IMR-90 (cell line): ENCODE results near the gene EMX1. TPM values are rescaled to one million over a fixed set of nuclear protein-coding genes. Genes with fewer than 3 reads are reported as not detected.

Experiments
- ATAC-seq: fragments of 200-7000 bp; cut with Tn5 transposase; 2 replicates; pipeline ENCODE4 v1.9.1; 2020; ENCODE audit warnings: low read depth, mild to moderate bottlenecking, moderate library complexity
- BruUV-seq: library from RNA; stranded (reverse); fragments of 400-500 nt; replicated peaks from 2 replicates; lab custom pipeline; 2021; lab: Mats Ljungman, UMichigan
- CTCF ChIA-PET: fragments of 300-600 bp; formaldehyde crosslinking; extraction: SDS; loops from one replicate; lab custom pipeline; 2021; ENCODE audit warnings: antibody characterized with exemption; lab: Yijun Ruan, JAX
- POLR2A ChIA-PET: fragments of 300-600 bp; sonication (Branson Sonifier 250); formaldehyde crosslinking; loops from one replicate; lab custom pipeline; 2022; ENCODE audit warnings: antibody characterized with exemption; ENCODE audit not compliant: unreplicated experiment; lab: Charles Lee
- DNase-seq: peaks from one replicate; pipeline ENCODE4 v3.0.0; 2013
- H2AFZ ChIP-seq: replicated peaks from 2 replicates; pipeline ENCODE3; 2013; ENCODE audit warnings: low read length, mild to moderate bottlenecking; ENCODE audit not compliant: poor library complexity
- H2AK5ac ChIP-seq: 2 replicates; pipeline ENCODE4 v1.6.1; 2013; ENCODE audit warnings: low read depth, low read length, inconsistent platforms
- H2AK9ac ChIP-seq: replicated peaks from 2 replicates; pipeline ENCODE3; 2013; ENCODE audit warnings: mild to moderate bottlenecking, low read depth, low read length, moderate library complexity; ENCODE audit not compliant: poor library complexity
- H2BK120ac ChIP-seq: 2 replicates; pipeline ENCODE4 v1.6.1; 2013; ENCODE audit warnings: low read depth, low read length, inconsistent platforms
- H2BK15ac ChIP-seq: 3 replicates; pipeline ENCODE4 v1.6.1; 2013; ENCODE audit warnings: low read depth, low read length, inconsistent platforms
- H2BK20ac ChIP-seq: 2 replicates; pipeline ENCODE4 v1.6.1; 2013; ENCODE audit warnings: low read depth, mild to moderate bottlenecking, inconsistent platforms, low read length, moderate library complexity
- H2BK5ac ChIP-seq: 2 replicates; pipeline ENCODE4 v1.6.1; 2013; ENCODE audit warnings: mild to moderate bottlenecking, low read depth, low read length, inconsistent platforms; ENCODE audit not compliant: poor library complexity, severe bottlenecking
- H3K14ac ChIP-seq: replicated peaks from 2 replicates; pipeline ENCODE4 v1.6.1; 2013; ENCODE audit warnings: low read depth, low read length, inconsistent platforms
- H3K18ac ChIP-seq: 2 replicates; pipeline ENCODE4 v1.6.1; 2013; ENCODE audit warnings: low read depth, low read length, control low read depth
- H3K23ac ChIP-seq: 2 replicates; pipeline ENCODE4 v1.6.1; 2013; ENCODE audit warnings: low read depth, low read length, inconsistent platforms
- H3K27ac ChIP-seq: 2 replicates; pipeline ENCODE4 v1.5.1; 2013; ENCODE audit warnings: mild to moderate bottlenecking, control low read depth, low read length; ENCODE audit not compliant: insufficient read depth
- H3K27me3 ChIP-seq: 2 replicates; pipeline ENCODE4 v1.6.1; 2013; ENCODE audit warnings: low read length; ENCODE audit not compliant: control insufficient read depth, insufficient read depth
- H3K36me3 ChIP-seq: 2 replicates; pipeline ENCODE4 v1.6.1; 2013; ENCODE audit warnings: low read length, mixed read lengths; ENCODE audit not compliant: control insufficient read depth, insufficient read depth
- H3K4ac ChIP-seq: 2 replicates; pipeline ENCODE4 v1.6.1; 2013; ENCODE audit warnings: low read depth, low read length, inconsistent platforms
- H3K4me1 ChIP-seq: 2 replicates; pipeline ENCODE4 v1.6.1; 2013; ENCODE audit warnings: low read length, mixed read lengths; ENCODE audit not compliant: control insufficient read depth, insufficient read depth
- H3K4me2 ChIP-seq: 2 replicates; pipeline ENCODE4 v1.6.1; 2013; ENCODE audit warnings: low read depth, mild to moderate bottlenecking, control low read depth, low read length, moderate library complexity
- H3K4me3 ChIP-seq: 2 replicates; pipeline ENCODE4 v1.5.1; 2013; ENCODE audit warnings: low read depth, mild to moderate bottlenecking, control low read depth, low read length, moderate library complexity; ENCODE audit not compliant: insufficient read depth
- H3K56ac ChIP-seq: 2 replicates; pipeline ENCODE4 v1.6.1; 2013; ENCODE audit warnings: low read length, inconsistent platforms; ENCODE audit not compliant: insufficient read depth; ENCODE audit errors: extremely low read depth
- H3K79me1 ChIP-seq, 2 experiments: 2 replicates each; pipeline ENCODE4 v1.6.1; 2013; ENCODE audit warnings: low read length in 2 of 2, inconsistent platforms in 1 of 2, low read depth in 1 of 2
- H3K9ac ChIP-seq: 2 replicates; pipeline ENCODE4 v1.6.1; 2013; ENCODE audit warnings: low read depth, low read length, control low read depth
- H3K9me1 ChIP-seq: 2 replicates; pipeline ENCODE4 v1.6.1; 2013; ENCODE audit warnings: low read length, inconsistent platforms; ENCODE audit not compliant: insufficient read depth
- H3K9me3 ChIP-seq: 2 replicates; pipeline ENCODE4 v1.6.1; 2013; ENCODE audit warnings: low read length; ENCODE audit not compliant: control insufficient read depth, insufficient read depth
- H4K20me1 ChIP-seq: 2 replicates; pipeline ENCODE4 v1.6.1; 2013; ENCODE audit warnings: low read length, inconsistent platforms; ENCODE audit not compliant: insufficient read depth
- H4K5ac ChIP-seq: 2 replicates; pipeline ENCODE4 v1.6.1; 2013; ENCODE audit warnings: mild to moderate bottlenecking, low read depth, low read length, control low read depth
- H4K8ac ChIP-seq, 2 experiments: 2 replicates each; pipeline ENCODE4 v1.6.1; 2013; ENCODE audit warnings: low read depth in 2 of 2, low read length in 2 of 2, control low read depth in 1 of 2, inconsistent platforms in 1 of 2
- H4K91ac ChIP-seq: 2 replicates; pipeline ENCODE4 v1.6.1; 2013; ENCODE audit warnings: low read depth, low read length, inconsistent platforms; ENCODE audit not compliant: insufficient read depth
- ELK1 ChIP-seq: fragments of 150-350 bp; IDR thresholded peaks from 2 replicates; pipeline ENCODE4 v1.6.1; 2016; ENCODE audit warnings: low read depth, mild to moderate bottlenecking, low read length, moderate library complexity, borderline replicate concordance
- MAZ ChIP-seq: IDR thresholded peaks from 2 replicates; pipeline ENCODE4 v1.6.1; 2012; ENCODE audit warnings: low read depth, mild to moderate bottlenecking, low read length, improper control_type of control experiment, moderate library complexity, borderline replicate concordance
- MXI1 ChIP-seq: IDR thresholded peaks from 2 replicates; pipeline ENCODE4 v1.6.1; 2012; ENCODE audit warnings: low read depth, mild to moderate bottlenecking, low read length, moderate library complexity, borderline replicate concordance
- NFE2L2 ChIP-seq: fragments of 150-350 bp; IDR thresholded peaks from 2 replicates; pipeline ENCODE4 v1.6.1; 2016; ENCODE audit warnings: low read depth, mild to moderate bottlenecking, low read length
- RCOR1 ChIP-seq: IDR thresholded peaks from 2 replicates; pipeline ENCODE4 v1.6.1; 2012; ENCODE audit warnings: mild to moderate bottlenecking, low read length, improper control_type of control experiment; ENCODE audit not compliant: insufficient replicate concordance
- RFX5 ChIP-seq: IDR thresholded peaks from 2 replicates; pipeline ENCODE4 v1.8.0; 2012; ENCODE audit warnings: low read depth, mild to moderate bottlenecking, low read length, moderate library complexity
- USF2 ChIP-seq: fragments of 150-350 bp; IDR thresholded peaks from 2 replicates; pipeline ENCODE4 v1.6.1; 2017; ENCODE audit warnings: mild to moderate bottlenecking, antibody characterized with exemption, low read length, low read depth
- WGBS, 2 experiments: methylation state at CpG; one replicate each; pipeline versions ENCODE4 v1.1.5 to v1.1.7; 2013; ENCODE audit warnings: missing lambda C conversion rate in 2 of 2; ENCODE audit not compliant: insufficient read length in 1 of 2; ENCODE audit errors: extremely low coverage in 2 of 2; 5-methylcytosine and 5-hydroxymethylcytosine counted together
- dilution Hi-C: fragments of 300-500 bp; cut with HindIII; formaldehyde crosslinking; loops from one replicate; pipeline ENCODE4 v1.14.3; 2018; ENCODE audit warnings: low sequenced_read_pairs; ENCODE audit not compliant: unreplicated experiment
- in situ Hi-C: fragments of 300-500 bp; cut with MboI; formaldehyde crosslinking; loops from 3 replicates; pipeline ENCODE4 v1.14.3; 2019; ENCODE audit warnings: low sequenced_read_pairs, inconsistent platforms, mixed read lengths
- intact Hi-C: fragments of 100-400 bp; cut with micrococcal nuclease; formaldehyde crosslinking; loops from 2 replicates; pipeline ENCODE4 v1.10.0; 2022
- polyA plus RNA-seq, 3 experiments: library from polyadenylated mRNA; depleted of rRNA; stranded (reverse); fragments of >200 nt; gene quantifications; 2 replicates each; pipeline ENCODE4 v1.2.3, GENCODE V29; 2012; ENCODE audit warnings: low replicate concordance in 1 of 3
- total RNA-seq: library from RNA; depleted of rRNA; stranded (reverse); fragments of >200 nt; gene quantifications from 2 replicates; pipeline ENCODE4 v1.2.3, GENCODE V29; 2012

The EMX1 gene
- total and polyA plus RNA-seq, 2 of the 4 experiments (the other 2 are of a cell fraction) = not detected

- Histone ChIP-seq H4K8ac (peak within 1 kb of the TSS; percentile 56 to 75; a peak in 2 of 4 replicates), H2BK120ac (no peak within 1 kb of the TSS), H2BK20ac (no peak within 1 kb of the TSS), H3K23ac (peak within 1 kb of the TSS; percentile 84), H2BK5ac (no peak within 1 kb of the TSS), H3K56ac (no peak within 1 kb of the TSS), H3K36me3 (no peaks in the 10 kb centered on the region; the same call in 1 of the 2 replicates), H3K4me3 (peak within 1 kb of the TSS; percentile 62), H3K9ac (peak within 1 kb of the TSS; percentile 65; the same call in 1 of the 2 replicates), H3K27me3 (no peaks in the 10 kb centered on the region), H3K9me3 (no peaks in the 10 kb centered on the region), H3K27ac (peak within 1 kb of the TSS; percentile 34; the same call in 1 of the 2 replicates), H3K9me1 (peaks cover 5% of the 10 kb centered on the region; the same call in 1 of the 2 replicates), H2AK9ac (peak within 1 kb of the TSS; percentile 79), H3K4ac (peak within 1 kb of the TSS; percentile 69), H3K14ac (peak within 1 kb of the TSS; percentile 65; the same call in 1 of the 2 replicates), H3K4me1 (peaks cover 3% of the 10 kb centered on the region; the same call in 1 of the 2 replicates), H2BK15ac (no peak within 1 kb of the TSS), H2AK5ac (no peak within 1 kb of the TSS), H3K79me1 (peaks cover 2 to 5% of the 10 kb centered on the region in 2 experiments; a peak in 1 of 4 replicates), H3K18ac (no peak within 1 kb of the TSS), H2AFZ (peak within 1 kb of the TSS; percentile 96), H4K5ac (no peak within 1 kb of the TSS), H3K4me2 (peak within 1 kb of the TSS; percentile 97), H4K20me1 (peaks cover 12% of the 10 kb centered on the region), H4K91ac (no peak within 1 kb of the TSS)
- TF ChIP-seq MXI1 (peak; percentile 50; the same call in 1 of the 2 replicates), ELK1 (no peak), MAZ (no peak), USF2 (no peak), RCOR1 (no peak), RFX5 (no peak), NFE2L2 (no peak)
- dilution Hi-C loops (no loop called here), in situ Hi-C loops (loop anchor here (25.0 kb wide), 1 partner anchor 1350 kb away; no protein-coding TSS in a partner anchor), intact Hi-C loops (loop anchor here (1.0 kb wide), 1 partner anchor 116 kb away; no protein-coding TSS in a partner anchor)
- 0% methylated on average over 16 of the region's 76 CpGs; no CpG with 5 or more reads in 1 of the 2 experiments for WGBS, 2 experiments
- no TSS peak for BruUV-seq
- ChIA-PET POLR2A (no interaction called here), CTCF (interaction anchor here (0.9 to 1.5 kb wide), 6 partner anchors 11 to 290 kb away, joined by 3 to 9 read pairs (median 4); no protein-coding TSS in a partner anchor)
- ATAC-seq = peak; percentile 94
- DNase-seq = peak; percentile 40
These were observed 30.1 kb upstream of the EMX1 start, which contains the start of gene SPR for GRCh38 chr2:72887032-72887739. Gene SPR (plus strand): TSS chr2:72887408. CDS start chr2:72887433, 25 bp downstream.
